ENCODE results near the gene DGCR8.

DNA sequence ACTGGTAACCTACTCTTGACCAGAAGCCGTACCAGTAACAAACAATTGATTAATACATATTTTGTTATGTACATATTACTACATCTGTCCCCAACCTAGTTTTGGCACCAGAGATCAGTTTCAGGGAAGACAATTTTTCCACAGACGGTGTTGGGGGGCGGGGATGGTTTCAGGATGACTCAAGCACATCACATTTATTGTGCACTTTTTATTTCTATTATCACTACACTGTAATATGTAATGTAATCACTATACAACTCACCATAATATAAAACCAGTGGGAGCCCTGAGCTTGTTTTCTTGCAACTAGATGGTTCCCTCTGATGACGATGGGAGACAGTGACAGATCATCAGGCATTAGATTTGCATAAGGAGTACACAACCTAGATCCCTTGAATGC lies 15.5 kb downstream of the DGCR8 start:
- no peak for TF ChIP-seq POLR2A (IDR thresholded peaks at IDR 0.05)
- TF ChIP-seq, protein P1, sequence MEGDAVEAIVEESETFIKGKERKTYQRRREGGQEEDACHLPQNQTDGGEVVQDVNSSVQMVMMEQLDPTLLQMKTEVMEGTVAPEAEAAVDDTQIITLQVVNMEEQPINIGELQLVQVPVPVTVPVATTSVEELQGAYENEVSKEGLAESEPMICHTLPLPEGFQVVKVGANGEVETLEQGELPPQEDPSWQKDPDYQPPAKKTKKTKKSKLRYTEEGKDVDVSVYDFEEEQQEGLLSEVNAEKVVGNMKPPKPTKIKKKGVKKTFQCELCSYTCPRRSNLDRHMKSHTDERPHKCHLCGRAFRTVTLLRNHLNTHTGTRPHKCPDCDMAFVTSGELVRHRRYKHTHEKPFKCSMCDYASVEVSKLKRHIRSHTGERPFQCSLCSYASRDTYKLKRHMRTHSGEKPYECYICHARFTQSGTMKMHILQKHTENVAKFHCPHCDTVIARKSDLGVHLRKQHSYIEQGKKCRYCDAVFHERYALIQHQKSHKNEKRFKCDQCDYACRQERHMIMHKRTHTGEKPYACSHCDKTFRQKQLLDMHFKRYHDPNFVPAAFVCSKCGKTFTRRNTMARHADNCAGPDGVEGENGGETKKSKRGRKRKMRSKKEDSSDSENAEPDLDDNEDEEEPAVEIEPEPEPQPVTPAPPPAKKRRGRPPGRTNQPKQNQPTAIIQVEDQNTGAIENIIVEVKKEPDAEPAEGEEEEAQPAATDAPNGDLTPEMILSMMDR (IDR thresholded peaks at IDR 0.05), result no peak
